Measurements from ENCODE around the gene AFAP1.

The AFAP1 gene

DNA sequence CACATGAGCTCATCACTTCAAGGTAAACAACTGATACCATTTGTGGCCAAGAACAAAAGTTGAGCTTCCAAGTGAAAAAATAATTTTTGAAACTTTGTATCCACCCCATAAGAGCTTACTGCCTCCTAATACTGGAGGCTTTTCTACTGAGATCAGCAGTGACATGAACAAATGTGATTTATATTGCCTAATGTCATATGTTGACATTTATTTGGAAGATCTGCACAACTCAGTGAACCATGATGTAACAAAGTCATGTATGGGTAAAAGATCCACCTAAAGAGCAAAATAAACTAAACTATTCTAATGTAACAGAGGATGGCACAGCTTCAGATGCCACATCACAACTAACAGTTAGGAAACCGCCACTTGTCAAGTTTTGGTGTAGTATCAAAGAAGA is 65.8 kb downstream of the AFAP1 start:
- CTCF ChIA-PET, result interaction anchor here (0.6 to 1.2 kb wide), 2 partner anchors 48 to 61 kb away, joined by 3 read pairs; no protein-coding TSS in a partner anchor
- POLR2A ChIA-PET, result no interaction called here
- H3K4me1 ChIP-seq (ENCODE audit: control insufficient read depth, insufficient read depth, low read length), result no peaks in the 10 kb centered on the region
- no peak overlapping the region for H3K4me3 ChIP-seq (ENCODE audit: low read depth, low read length)
- TF ChIP-seq ZNF311 (tag by site-specific recombination; IDR thresholded peaks at IDR 0.05; ENCODE audit: borderline replicate concordance) (no peak), SALL2 (tag by site-specific recombination; IDR thresholded peaks at IDR 0.05; ENCODE audit: borderline replicate concordance) (no peak)
- TF ChIP-seq, protein P1, sequence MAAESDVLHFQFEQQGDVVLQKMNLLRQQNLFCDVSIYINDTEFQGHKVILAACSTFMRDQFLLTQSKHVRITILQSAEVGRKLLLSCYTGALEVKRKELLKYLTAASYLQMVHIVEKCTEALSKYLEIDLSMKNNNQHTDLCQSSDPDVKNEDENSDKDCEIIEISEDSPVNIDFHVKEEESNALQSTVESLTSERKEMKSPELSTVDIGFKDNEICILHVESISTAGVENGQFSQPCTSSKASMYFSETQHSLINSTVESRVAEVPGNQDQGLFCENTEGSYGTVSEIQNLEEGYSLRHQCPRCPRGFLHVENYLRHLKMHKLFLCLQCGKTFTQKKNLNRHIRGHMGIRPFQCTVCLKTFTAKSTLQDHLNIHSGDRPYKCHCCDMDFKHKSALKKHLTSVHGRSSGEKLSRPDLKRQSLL (tag by site-specific recombination; IDR thresholded peaks at IDR 0.05), result no peak
- TF ChIP-seq, protein P2, sequence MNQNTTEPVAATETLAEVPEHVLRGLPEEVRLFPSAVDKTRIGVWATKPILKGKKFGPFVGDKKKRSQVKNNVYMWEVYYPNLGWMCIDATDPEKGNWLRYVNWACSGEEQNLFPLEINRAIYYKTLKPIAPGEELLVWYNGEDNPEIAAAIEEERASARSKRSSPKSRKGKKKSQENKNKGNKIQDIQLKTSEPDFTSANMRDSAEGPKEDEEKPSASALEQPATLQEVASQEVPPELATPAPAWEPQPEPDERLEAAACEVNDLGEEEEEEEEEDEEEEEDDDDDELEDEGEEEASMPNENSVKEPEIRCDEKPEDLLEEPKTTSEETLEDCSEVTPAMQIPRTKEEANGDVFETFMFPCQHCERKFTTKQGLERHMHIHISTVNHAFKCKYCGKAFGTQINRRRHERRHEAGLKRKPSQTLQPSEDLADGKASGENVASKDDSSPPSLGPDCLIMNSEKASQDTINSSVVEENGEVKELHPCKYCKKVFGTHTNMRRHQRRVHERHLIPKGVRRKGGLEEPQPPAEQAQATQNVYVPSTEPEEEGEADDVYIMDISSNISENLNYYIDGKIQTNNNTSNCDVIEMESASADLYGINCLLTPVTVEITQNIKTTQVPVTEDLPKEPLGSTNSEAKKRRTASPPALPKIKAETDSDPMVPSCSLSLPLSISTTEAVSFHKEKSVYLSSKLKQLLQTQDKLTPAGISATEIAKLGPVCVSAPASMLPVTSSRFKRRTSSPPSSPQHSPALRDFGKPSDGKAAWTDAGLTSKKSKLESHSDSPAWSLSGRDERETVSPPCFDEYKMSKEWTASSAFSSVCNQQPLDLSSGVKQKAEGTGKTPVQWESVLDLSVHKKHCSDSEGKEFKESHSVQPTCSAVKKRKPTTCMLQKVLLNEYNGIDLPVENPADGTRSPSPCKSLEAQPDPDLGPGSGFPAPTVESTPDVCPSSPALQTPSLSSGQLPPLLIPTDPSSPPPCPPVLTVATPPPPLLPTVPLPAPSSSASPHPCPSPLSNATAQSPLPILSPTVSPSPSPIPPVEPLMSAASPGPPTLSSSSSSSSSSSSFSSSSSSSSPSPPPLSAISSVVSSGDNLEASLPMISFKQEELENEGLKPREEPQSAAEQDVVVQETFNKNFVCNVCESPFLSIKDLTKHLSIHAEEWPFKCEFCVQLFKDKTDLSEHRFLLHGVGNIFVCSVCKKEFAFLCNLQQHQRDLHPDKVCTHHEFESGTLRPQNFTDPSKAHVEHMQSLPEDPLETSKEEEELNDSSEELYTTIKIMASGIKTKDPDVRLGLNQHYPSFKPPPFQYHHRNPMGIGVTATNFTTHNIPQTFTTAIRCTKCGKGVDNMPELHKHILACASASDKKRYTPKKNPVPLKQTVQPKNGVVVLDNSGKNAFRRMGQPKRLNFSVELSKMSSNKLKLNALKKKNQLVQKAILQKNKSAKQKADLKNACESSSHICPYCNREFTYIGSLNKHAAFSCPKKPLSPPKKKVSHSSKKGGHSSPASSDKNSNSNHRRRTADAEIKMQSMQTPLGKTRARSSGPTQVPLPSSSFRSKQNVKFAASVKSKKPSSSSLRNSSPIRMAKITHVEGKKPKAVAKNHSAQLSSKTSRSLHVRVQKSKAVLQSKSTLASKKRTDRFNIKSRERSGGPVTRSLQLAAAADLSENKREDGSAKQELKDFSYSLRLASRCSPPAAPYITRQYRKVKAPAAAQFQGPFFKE (tag by site-specific recombination; IDR thresholded peaks at IDR 0.05; ENCODE audit: borderline replicate concordance), result no peak
- no peaks in the 10 kb centered on the region for H3K9me3 ChIP-seq (ENCODE audit: control insufficient read depth, insufficient read depth, low read depth, low read length)
- H3K27ac ChIP-seq (ENCODE audit: extremely low read depth, low read depth, low read length), result no peak overlapping the region
- H3K36me3 ChIP-seq (ENCODE audit: control insufficient read depth in 2 of 2, insufficient read depth in 1 of 2, low read length in 2 of 2), result peaks cover 0 to 4% of the 10 kb centered on the region in 2 experiments; a peak in 1 of 3 replicates

DNA sequence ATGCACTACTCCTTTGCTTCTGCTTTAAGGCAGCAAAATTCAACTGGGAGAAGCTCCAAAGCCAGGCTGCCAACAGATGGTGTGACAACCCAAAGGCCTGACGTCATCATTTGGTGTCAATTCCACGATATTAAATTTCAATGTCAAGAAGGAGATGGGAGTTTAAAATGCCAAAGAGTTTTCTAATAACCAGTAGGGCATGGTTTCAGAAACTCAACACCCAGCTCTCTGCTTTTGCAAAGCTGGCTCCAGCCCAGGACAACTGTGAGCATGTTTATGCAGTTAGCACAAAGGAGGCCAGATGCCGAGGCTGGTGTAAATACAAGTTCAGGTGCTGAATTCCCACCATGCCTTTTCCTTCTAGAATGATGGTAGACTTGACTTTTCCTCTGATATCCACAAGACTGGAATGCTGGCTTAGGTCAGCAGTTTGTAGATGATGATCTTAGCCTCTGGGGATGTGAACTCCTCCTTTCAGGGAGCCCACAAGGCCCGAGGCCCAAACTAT is 67.3 kb downstream of the AFAP1 start:
- H3K9me3 ChIP-seq (ENCODE audit: control insufficient read depth, insufficient read depth, low read depth, low read length), result no peaks in the 10 kb centered on the region
- H3K36me3 ChIP-seq (ENCODE audit: control insufficient read depth in 2 of 2, insufficient read depth in 1 of 2, low read length in 2 of 2), result peaks cover 0 to 8% of the 10 kb centered on the region in 2 experiments; a peak in 1 of 3 replicates
- H3K27ac ChIP-seq (ENCODE audit: extremely low read depth, low read depth, low read length), result no peak overlapping the region
- H3K4me1 ChIP-seq (ENCODE audit: control insufficient read depth, insufficient read depth, low read length), result no peaks in the 10 kb centered on the region
- ChIA-PET CTCF (interaction anchor here (0.5 to 0.8 kb wide), 2 partner anchors 45 to 152 kb away, joined by 3 read pairs; no protein-coding TSS in a partner anchor), POLR2A (no interaction called here)
- no peak overlapping the region for H3K4me3 ChIP-seq (ENCODE audit: low read depth, low read length)
- TF ChIP-seq ZNF37A (tag by site-specific recombination; IDR thresholded peaks at IDR 0.05) (no peak), PRDM1 (tag by site-specific recombination; IDR thresholded peaks at IDR 0.05) (no peak), ZEB2 (tag by site-specific recombination; IDR thresholded peaks at IDR 0.05) (no peak), KLF10 (tag by site-specific recombination; IDR thresholded peaks at IDR 0.05) (no peak), ZXDB (tag by site-specific recombination; IDR thresholded peaks at IDR 0.05) (no peak), SP2 (tag by site-specific recombination; IDR thresholded peaks at IDR 0.05) (no peak), ZNF624 (tag by site-specific recombination; IDR thresholded peaks at IDR 0.05) (no peak), ZNF521 (tag by site-specific recombination; IDR thresholded peaks at IDR 0.05) (no peak), SCRT2 (tag by site-specific recombination; IDR thresholded peaks at IDR 0.05) (0 out of 2 replicates have a peak, but pooled peaks have one; percentile 22), ZNF629 (tag by site-specific recombination; IDR thresholded peaks at IDR 0.05) (peak; percentile 55; the same call in 1 of the 2 replicates), ZNF223 (tag by site-specific recombination; IDR thresholded peaks at IDR 0.05) (no peak)
- TF ChIP-seq, protein P3, sequence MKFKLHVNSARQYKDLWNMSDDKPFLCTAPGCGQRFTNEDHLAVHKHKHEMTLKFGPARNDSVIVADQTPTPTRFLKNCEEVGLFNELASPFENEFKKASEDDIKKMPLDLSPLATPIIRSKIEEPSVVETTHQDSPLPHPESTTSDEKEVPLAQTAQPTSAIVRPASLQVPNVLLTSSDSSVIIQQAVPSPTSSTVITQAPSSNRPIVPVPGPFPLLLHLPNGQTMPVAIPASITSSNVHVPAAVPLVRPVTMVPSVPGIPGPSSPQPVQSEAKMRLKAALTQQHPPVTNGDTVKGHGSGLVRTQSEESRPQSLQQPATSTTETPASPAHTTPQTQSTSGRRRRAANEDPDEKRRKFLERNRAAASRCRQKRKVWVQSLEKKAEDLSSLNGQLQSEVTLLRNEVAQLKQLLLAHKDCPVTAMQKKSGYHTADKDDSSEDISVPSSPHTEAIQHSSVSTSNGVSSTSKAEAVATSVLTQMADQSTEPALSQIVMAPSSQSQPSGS (tag by site-specific recombination; IDR thresholded peaks at IDR 0.05; ENCODE audit: low read depth), result peak; percentile 82
- TF ChIP-seq, protein P4, sequence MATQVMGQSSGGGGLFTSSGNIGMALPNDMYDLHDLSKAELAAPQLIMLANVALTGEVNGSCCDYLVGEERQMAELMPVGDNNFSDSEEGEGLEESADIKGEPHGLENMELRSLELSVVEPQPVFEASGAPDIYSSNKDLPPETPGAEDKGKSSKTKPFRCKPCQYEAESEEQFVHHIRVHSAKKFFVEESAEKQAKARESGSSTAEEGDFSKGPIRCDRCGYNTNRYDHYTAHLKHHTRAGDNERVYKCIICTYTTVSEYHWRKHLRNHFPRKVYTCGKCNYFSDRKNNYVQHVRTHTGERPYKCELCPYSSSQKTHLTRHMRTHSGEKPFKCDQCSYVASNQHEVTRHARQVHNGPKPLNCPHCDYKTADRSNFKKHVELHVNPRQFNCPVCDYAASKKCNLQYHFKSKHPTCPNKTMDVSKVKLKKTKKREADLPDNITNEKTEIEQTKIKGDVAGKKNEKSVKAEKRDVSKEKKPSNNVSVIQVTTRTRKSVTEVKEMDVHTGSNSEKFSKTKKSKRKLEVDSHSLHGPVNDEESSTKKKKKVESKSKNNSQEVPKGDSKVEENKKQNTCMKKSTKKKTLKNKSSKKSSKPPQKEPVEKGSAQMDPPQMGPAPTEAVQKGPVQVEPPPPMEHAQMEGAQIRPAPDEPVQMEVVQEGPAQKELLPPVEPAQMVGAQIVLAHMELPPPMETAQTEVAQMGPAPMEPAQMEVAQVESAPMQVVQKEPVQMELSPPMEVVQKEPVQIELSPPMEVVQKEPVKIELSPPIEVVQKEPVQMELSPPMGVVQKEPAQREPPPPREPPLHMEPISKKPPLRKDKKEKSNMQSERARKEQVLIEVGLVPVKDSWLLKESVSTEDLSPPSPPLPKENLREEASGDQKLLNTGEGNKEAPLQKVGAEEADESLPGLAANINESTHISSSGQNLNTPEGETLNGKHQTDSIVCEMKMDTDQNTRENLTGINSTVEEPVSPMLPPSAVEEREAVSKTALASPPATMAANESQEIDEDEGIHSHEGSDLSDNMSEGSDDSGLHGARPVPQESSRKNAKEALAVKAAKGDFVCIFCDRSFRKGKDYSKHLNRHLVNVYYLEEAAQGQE (tag by site-specific recombination; IDR thresholded peaks at IDR 0.05), result no peak
- TF ChIP-seq, protein P5, sequence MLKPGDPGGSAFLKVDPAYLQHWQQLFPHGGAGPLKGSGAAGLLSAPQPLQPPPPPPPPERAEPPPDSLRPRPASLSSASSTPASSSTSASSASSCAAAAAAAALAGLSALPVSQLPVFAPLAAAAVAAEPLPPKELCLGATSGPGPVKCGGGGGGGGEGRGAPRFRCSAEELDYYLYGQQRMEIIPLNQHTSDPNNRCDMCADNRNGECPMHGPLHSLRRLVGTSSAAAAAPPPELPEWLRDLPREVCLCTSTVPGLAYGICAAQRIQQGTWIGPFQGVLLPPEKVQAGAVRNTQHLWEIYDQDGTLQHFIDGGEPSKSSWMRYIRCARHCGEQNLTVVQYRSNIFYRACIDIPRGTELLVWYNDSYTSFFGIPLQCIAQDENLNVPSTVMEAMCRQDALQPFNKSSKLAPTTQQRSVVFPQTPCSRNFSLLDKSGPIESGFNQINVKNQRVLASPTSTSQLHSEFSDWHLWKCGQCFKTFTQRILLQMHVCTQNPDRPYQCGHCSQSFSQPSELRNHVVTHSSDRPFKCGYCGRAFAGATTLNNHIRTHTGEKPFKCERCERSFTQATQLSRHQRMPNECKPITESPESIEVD (tag by site-specific recombination; IDR thresholded peaks at IDR 0.05), result 0 out of 2 replicates have a peak, but pooled peaks have one; percentile 17
- TF ChIP-seq, protein P6, sequence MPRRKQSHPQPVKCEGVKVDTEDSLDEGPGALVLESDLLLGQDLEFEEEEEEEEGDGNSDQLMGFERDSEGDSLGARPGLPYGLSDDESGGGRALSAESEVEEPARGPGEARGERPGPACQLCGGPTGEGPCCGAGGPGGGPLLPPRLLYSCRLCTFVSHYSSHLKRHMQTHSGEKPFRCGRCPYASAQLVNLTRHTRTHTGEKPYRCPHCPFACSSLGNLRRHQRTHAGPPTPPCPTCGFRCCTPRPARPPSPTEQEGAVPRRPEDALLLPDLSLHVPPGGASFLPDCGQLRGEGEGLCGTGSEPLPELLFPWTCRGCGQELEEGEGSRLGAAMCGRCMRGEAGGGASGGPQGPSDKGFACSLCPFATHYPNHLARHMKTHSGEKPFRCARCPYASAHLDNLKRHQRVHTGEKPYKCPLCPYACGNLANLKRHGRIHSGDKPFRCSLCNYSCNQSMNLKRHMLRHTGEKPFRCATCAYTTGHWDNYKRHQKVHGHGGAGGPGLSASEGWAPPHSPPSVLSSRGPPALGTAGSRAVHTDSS (tag by site-specific recombination; IDR thresholded peaks at IDR 0.05), result no peak
